SK-N-SH (cell line): Measurements from ENCODE around the gene TRPV2. TPM values are rescaled to one million over a fixed set of nuclear protein-coding genes. Genes with fewer than 3 reads are reported as not detected.
A peak's percentile ranks its signal among the peaks of the same experiment; 100 is the strongest.
"Not testable (repeated sequence)": the region's sequence is repeated elsewhere in the genome, so short reads cannot be mapped to it uniquely, and the experiment has no call there.

Source experiments
- CTCF ChIA-PET: fragments of 300-600, 350-600 bp; formaldehyde crosslinking; extraction: SDS; loops from one replicate; lab custom pipeline; 2021; lab: Yijun Ruan, JAX
- POLR2A ChIA-PET: fragments of 350-600 bp; sonication (Branson Sonifier 250); formaldehyde crosslinking; extraction: SDS; loops from one replicate; lab custom pipeline; 2020; ENCODE audit warnings: antibody characterized with exemption, inconsistent platforms; lab: Yijun Ruan, JAX
- DNase-seq: peaks from one replicate; pipeline ENCODE4 v3.0.0; 2012
- H2AFZ ChIP-seq: fragments of 200-600 bp; sonication (generic); 2 replicates; pipeline ENCODE4 v1.8.1; 2016; ENCODE audit warnings: antibody characterized with exemption, mild to moderate bottlenecking, low read depth
- H3F3A ChIP-seq: fragments of 200-600 bp; sonication (generic); replicated peaks from 2 replicates; pipeline ENCODE3; 2016; ENCODE audit warnings: antibody characterized with exemption, mild to moderate bottlenecking; ENCODE audit not compliant: insufficient read depth
- H3K27ac ChIP-seq, 2 experiments: fragments of 200-500 bp in 1 of 2; fragments of 200-600 bp in 1 of 2; sonication (Bioruptor generic) in 1 of 2; sonication (generic), shearing (Covaris generic) in 1 of 2; 2 replicates each; pipeline versions ENCODE4 v1.5.1 to v1.6.1; 2014 to 2016; ENCODE audit warnings: low read depth in 2 of 2, inconsistent platforms in 1 of 2, low read length in 1 of 2, mild to moderate bottlenecking in 1 of 2, mixed read lengths in 1 of 2
- H3K27me3 ChIP-seq: fragments of 200-600 bp; sonication (generic), shearing (Covaris generic); 2 replicates; pipeline ENCODE4 v1.6.1; 2016; ENCODE audit warnings: mixed run types; ENCODE audit not compliant: insufficient read depth
- H3K36me3 ChIP-seq, 2 experiments: fragments of 200-500 bp in 1 of 2; fragments of 200-600 bp in 1 of 2; sonication (Bioruptor generic) in 1 of 2; sonication (generic) in 1 of 2; replicated peaks in 1 of 2; 2 replicates each; pipeline versions ENCODE3 to v1.5.1; 2014 to 2016; ENCODE audit warnings: low read length in 1 of 2, mild to moderate bottlenecking in 1 of 2; ENCODE audit not compliant: insufficient read depth in 2 of 2, control insufficient read depth in 1 of 2
- H3K4me1 ChIP-seq, 2 experiments: fragments of 200-500 bp in 1 of 2; fragments of 200-600 bp in 1 of 2; sonication (Bioruptor generic) in 1 of 2; sonication (generic), shearing (Covaris generic) in 1 of 2; 2 replicates each; pipeline versions ENCODE4 v1.5.1 to v1.6.1; 2014 to 2016; ENCODE audit warnings: low read depth in 1 of 2, low read length in 1 of 2, mixed run types in 1 of 2; ENCODE audit not compliant: insufficient read depth in 2 of 2, control insufficient read depth in 1 of 2
- H3K4me2 ChIP-seq: fragments of 200-600 bp; sonication (generic), shearing (Covaris generic); 2 replicates; pipeline ENCODE4 v1.6.1; 2017; ENCODE audit warnings: mixed run types
- H3K4me3 ChIP-seq, 2 experiments: fragments of 200-500 bp in 1 of 2; fragments of 200-600 bp in 1 of 2; sonication (Bioruptor generic) in 1 of 2; sonication (generic), shearing (Covaris generic) in 1 of 2; 2 replicates each; pipeline versions ENCODE4 v1.5.1 to v1.8.1; 2014 to 2016; ENCODE audit warnings: low read depth in 2 of 2, inconsistent platforms in 1 of 2, low read length in 1 of 2, mild to moderate bottlenecking in 1 of 2, mixed read lengths in 1 of 2, moderate library complexity in 1 of 2
- H3K79me2 ChIP-seq: fragments of 200-600 bp; sonication (generic); 2 replicates; pipeline ENCODE4 v1.8.1; 2017; ENCODE audit warnings: mild to moderate bottlenecking; ENCODE audit not compliant: insufficient read depth
- H3K9ac ChIP-seq: fragments of 200-600 bp; sonication (generic); 2 replicates; pipeline ENCODE4 v1.6.1; 2017; ENCODE audit warnings: mixed run types
- H3K9me2 ChIP-seq: fragments of 200-600 bp; sonication (generic); 2 replicates; pipeline ENCODE4 v1.6.1; 2017; ENCODE audit warnings: mixed run types
- H3K9me3 ChIP-seq: fragments of 200-600 bp; sonication (generic); 2 replicates; pipeline ENCODE4 v1.6.1; 2017; ENCODE audit warnings: mixed run types, mild to moderate bottlenecking, moderate library complexity
- H4K20me1 ChIP-seq: fragments of 200-600 bp; sonication (generic); 2 replicates; pipeline ENCODE4 v1.6.1; 2017; ENCODE audit warnings: mild to moderate bottlenecking, mixed run types; ENCODE audit not compliant: insufficient read depth
- CHD2 ChIP-seq: fragments of 150-350 bp; IDR thresholded peaks from 2 replicates; pipeline ENCODE4 v1.6.1; 2018; ENCODE audit warnings: low read length; ENCODE audit not compliant: partially characterized antibody
- EZH2phosphoT487 ChIP-seq: fragments of 200-600 bp; sonication (generic); IDR thresholded peaks from 2 replicates; pipeline ENCODE4 v1.6.1; 2017; ENCODE audit warnings: low read depth, mixed run types, mild to moderate bottlenecking, antibody characterized with exemption, moderate library complexity, borderline replicate concordance
- FOSL2 ChIP-seq: IDR thresholded peaks from 2 replicates; pipeline ENCODE4 v1.4.0; 2012; ENCODE audit warnings: low read depth, mild to moderate bottlenecking, moderate library complexity, borderline replicate concordance
- FOXJ3 ChIP-seq: sonication (generic); formaldehyde crosslinking; IDR thresholded peaks from 2 replicates; pipeline ENCODE4 v1.5.1; 2020; ENCODE audit warnings: mild to moderate bottlenecking, missing genetic modification reagents
- FOXM1 ChIP-seq: IDR thresholded peaks from 2 replicates; pipeline ENCODE4 v1.4.0; 2012; ENCODE audit warnings: low read depth, mild to moderate bottlenecking
- GATA2 ChIP-seq: sonication (generic); formaldehyde crosslinking; IDR thresholded peaks from 2 replicates; pipeline ENCODE4 v1.5.0; 2020; ENCODE audit warnings: mild to moderate bottlenecking, missing genetic modification reagents
- MXI1 ChIP-seq: IDR thresholded peaks from 2 replicates; pipeline ENCODE4 v1.6.1; 2012; ENCODE audit warnings: mild to moderate bottlenecking, low read depth, low read length, improper control_type of control experiment
- NFIC ChIP-seq: IDR thresholded peaks from 2 replicates; pipeline ENCODE4 v1.4.0; 2012; ENCODE audit warnings: borderline replicate concordance
- NRF1 ChIP-seq: IDR thresholded peaks from 2 replicates; pipeline ENCODE4 v1.6.1; 2012; ENCODE audit warnings: low read depth, mild to moderate bottlenecking, low read length
- RAD21 ChIP-seq: IDR thresholded peaks from 2 replicates; pipeline ENCODE4 v1.6.1; 2012; ENCODE audit warnings: mild to moderate bottlenecking, low read length
- RFX5 ChIP-seq: IDR thresholded peaks from 2 replicates; pipeline ENCODE4 v1.6.1; 2012; ENCODE audit warnings: mild to moderate bottlenecking, improper control_type of control experiment, low read length
- SIN3A ChIP-seq: IDR thresholded peaks from 2 replicates; pipeline ENCODE4 v1.6.1; 2012; ENCODE audit warnings: low read depth, mild to moderate bottlenecking, low read length, moderate library complexity, borderline replicate concordance
- TEAD4 ChIP-seq: IDR thresholded peaks from 2 replicates; pipeline ENCODE4 v1.4.0; 2012; ENCODE audit warnings: mild to moderate bottlenecking, borderline replicate concordance; ENCODE audit not compliant: insufficient read depth
- WGBS: methylation state at CpG from one replicate; pipeline ENCODE4 v1.1.6; 2017; ENCODE audit warnings: low lambda C conversion rate; 5-methylcytosine and 5-hydroxymethylcytosine counted together
- polyA plus RNA-seq, 3 experiments: library from polyadenylated mRNA; depleted of rRNA; stranded (reverse); fragments of >200 nt; gene quantifications; 2 replicates each; pipeline ENCODE4 v1.2.3, GENCODE V29; 2012
- TF ChIP-seq, protein P1 (sequence below): IDR thresholded peaks from 2 replicates; pipeline ENCODE4 v1.4.0; 2012; ENCODE audit warnings: low read depth, borderline replicate concordance
- TF ChIP-seq, protein P2 (sequence below): fragments of 150-350 bp; IDR thresholded peaks from 2 replicates; pipeline ENCODE4 v1.6.1; 2016; ENCODE audit warnings: mild to moderate bottlenecking, low read depth, low read length

The TRPV2 gene
- polyA plus RNA-seq, 1 of the 3 experiments (the other 2 are of a cell fraction), result 11.0 TPM

DNA sequence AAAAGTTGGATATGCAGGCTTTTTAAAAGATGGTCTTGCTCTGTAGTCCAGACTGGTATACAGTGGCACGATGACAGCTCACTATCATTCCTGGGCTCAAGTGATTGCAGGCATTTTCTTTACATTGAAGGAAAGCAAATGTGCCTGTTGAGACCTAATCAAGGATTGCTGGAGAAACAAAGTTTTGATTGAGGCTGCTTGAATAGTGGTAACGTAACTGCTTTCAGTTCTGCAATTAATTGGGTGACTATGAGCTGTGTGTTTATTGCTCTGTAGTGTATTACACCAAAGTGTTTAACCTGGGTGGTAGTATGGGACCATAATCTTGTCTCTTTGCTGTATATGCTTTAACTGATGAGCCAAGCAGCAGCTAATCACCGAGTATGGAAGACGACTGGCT is 32.2 kb upstream of the TRPV2 start (continued):
- no peak for TF ChIP-seq MXI1
- no peak for TF ChIP-seq NRF1

DNA sequence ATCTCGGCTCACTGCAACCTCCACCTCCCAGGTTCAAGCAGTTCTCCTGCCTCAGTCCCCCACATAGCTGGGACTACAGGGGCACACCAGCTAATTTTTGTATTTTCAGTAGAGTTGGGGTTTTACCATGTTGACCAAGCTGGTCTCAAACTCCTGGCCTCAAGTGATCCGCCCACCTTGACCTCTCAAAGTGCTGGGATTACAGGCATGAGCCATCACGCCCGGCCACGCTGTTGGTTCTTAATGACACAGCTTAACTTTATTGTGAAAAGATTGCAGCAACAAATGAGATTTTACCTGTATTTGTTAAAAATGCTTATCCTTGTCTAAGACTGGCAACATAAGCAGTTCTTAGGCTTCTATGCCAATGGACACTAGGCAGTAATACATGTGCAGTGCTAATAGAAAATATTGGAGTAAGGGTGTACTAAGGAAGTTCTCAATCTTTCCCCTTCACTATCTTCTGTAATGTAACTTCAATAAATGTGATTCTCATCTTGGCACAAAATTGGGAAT is 31.5 kb upstream of the TRPV2 start:
- Histone ChIP-seq H3K9ac (no peak overlapping the region), H2AFZ (no peak overlapping the region), H3K4me1 (peaks cover 0 to 15% of the 10 kb centered on the region in 2 experiments; a peak in 2 of 4 replicates), H3F3A (peaks cover 41% of the 10 kb centered on the region), H3K36me3 (peaks cover 10 to 28% of the 10 kb centered on the region in 2 experiments), H3K27ac (no peak overlapping the region), H4K20me1 (peaks cover 32% of the 10 kb centered on the region), H3K4me2 (peak overlapping the region; percentile 90), H3K9me2 (no peaks in the 10 kb centered on the region), H3K27me3 (no peaks in the 10 kb centered on the region), H3K79me2 (peaks cover 31% of the 10 kb centered on the region), H3K9me3 (no peaks in the 10 kb centered on the region), H3K4me3 (0 out of 4 replicates have a peak overlapping the region, but pooled peaks of 1 of the 2 experiments have one; percentile 99)
- no peak for DNase-seq
- TF ChIP-seq FOXJ3 (CRISPR knock-in tag) (no peak), FOXM1 (no peak), RAD21 (no peak), TEAD4 (no peak)
- TF ChIP-seq, protein P1, sequence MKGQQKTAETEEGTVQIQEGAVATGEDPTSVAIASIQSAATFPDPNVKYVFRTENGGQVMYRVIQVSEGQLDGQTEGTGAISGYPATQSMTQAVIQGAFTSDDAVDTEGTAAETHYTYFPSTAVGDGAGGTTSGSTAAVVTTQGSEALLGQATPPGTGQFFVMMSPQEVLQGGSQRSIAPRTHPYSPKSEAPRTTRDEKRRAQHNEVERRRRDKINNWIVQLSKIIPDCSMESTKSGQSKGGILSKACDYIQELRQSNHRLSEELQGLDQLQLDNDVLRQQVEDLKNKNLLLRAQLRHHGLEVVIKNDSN, result no peak
- 100% methylated on average over 5 of the region's 5 CpGs for WGBS
- ChIA-PET CTCF (interaction anchor here (0.6 to 1.1 kb wide), 3 partner anchors 33 to 137 kb away, joined by 3 to 4 read pairs (median 3); no protein-coding TSS in a partner anchor), POLR2A (interaction anchor here (1.9 kb wide), 1 partner anchor 55 kb away, joined by 12 read pairs; no protein-coding TSS in a partner anchor)

GRCh38 chr17:16384557-16384956 is 30.8 kb upstream of the TRPV2 start:
- peaks cover 32% of the 10 kb centered on the region for H4K20me1 ChIP-seq
- H2AFZ ChIP-seq, result no peak overlapping the region
- TF ChIP-seq, protein P2, sequence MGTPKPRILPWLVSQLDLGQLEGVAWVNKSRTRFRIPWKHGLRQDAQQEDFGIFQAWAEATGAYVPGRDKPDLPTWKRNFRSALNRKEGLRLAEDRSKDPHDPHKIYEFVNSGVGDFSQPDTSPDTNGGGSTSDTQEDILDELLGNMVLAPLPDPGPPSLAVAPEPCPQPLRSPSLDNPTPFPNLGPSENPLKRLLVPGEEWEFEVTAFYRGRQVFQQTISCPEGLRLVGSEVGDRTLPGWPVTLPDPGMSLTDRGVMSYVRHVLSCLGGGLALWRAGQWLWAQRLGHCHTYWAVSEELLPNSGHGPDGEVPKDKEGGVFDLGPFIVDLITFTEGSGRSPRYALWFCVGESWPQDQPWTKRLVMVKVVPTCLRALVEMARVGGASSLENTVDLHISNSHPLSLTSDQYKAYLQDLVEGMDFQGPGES, result no peak
- TF ChIP-seq EZH2phosphoT487, result no peak
- TF ChIP-seq CHD2, result no peak
- no peak for TF ChIP-seq RFX5
- no peak for TF ChIP-seq NFIC
- no peak for TF ChIP-seq SIN3A
- no peak for TF ChIP-seq FOSL2
- TF ChIP-seq GATA2, result no peak
- no peak overlapping the region for H3K4me3 ChIP-seq
- H3K36me3 ChIP-seq, result peaks cover 10 to 28% of the 10 kb centered on the region in 2 experiments
- ChIA-PET POLR2A (interaction anchor here (0.9 to 1.2 kb wide), 2 partner anchors 54 to 56 kb away, joined by 4 to 5 read pairs; no protein-coding TSS in a partner anchor), CTCF (interaction anchor here (0.9 to 2.3 kb wide), 4 partner anchors 10 to 137 kb away, joined by 3 to 7 read pairs (median 3); no protein-coding TSS in a partner anchor)
- no peak overlapping the region for H3K27ac ChIP-seq
- no peak for DNase-seq
- H3K4me2 ChIP-seq, result peak overlapping the region; percentile 90; the same call in 1 of the 2 replicates
- peaks cover 0 to 15% of the 10 kb centered on the region in 2 experiments; a peak in 2 of 4 replicates for H3K4me1 ChIP-seq
- peaks cover 41% of the 10 kb centered on the region for H3F3A ChIP-seq
- H3K79me2 ChIP-seq, result peaks cover 31% of the 10 kb centered on the region
- no peaks in the 10 kb centered on the region for H3K9me2 ChIP-seq
- H3K27me3 ChIP-seq, result no peaks in the 10 kb centered on the region
- H3K9me3 ChIP-seq, result no peaks in the 10 kb centered on the region
- 89% methylated on average over 5 of the region's 5 CpGs for WGBS
- H3K9ac ChIP-seq, result no peak overlapping the region

- H3K27me3 ChIP-seq, H3K9ac ChIP-seq, H3K9me3 ChIP-seq, H3K27ac ChIP-seq, H3K9me2 ChIP-seq, DNase-seq, H2AFZ ChIP-seq: not testable (repeated sequence)
- H4K20me1 ChIP-seq, result peaks cover 32% of the 10 kb centered on the region
- H3K36me3 ChIP-seq, result peaks cover 10 to 28% of the 10 kb centered on the region in 2 experiments
- WGBS, result 61% methylated on average over 23 of the region's 23 CpGs
- H3F3A ChIP-seq, result peaks cover 41% of the 10 kb centered on the region
- ChIA-PET CTCF (interaction anchor here (0.8 to 2.3 kb wide), 8 partner anchors 11 to 146 kb away, joined by 3 to 7 read pairs (median 3); no protein-coding TSS in a partner anchor), POLR2A (interaction anchor here (1.2 kb wide), 1 partner anchor 53 kb away, joined by 5 read pairs; no protein-coding TSS in a partner anchor)
- 0 out of 2 replicates have a peak overlapping the region, but pooled peaks have one; percentile 63 for H3K4me2 ChIP-seq
- H3K79me2 ChIP-seq, result peaks cover 29% of the 10 kb centered on the region
- peaks cover 0 to 15% of the 10 kb centered on the region in 2 experiments; a peak in 2 of 4 replicates for H3K4me1 ChIP-seq
- peak overlapping the region in 1 of 2 experiments; percentile 61; a peak in 1 of 4 replicates for H3K4me3 ChIP-seq
Observed at GRCh38 chr17:16386126-16386507, 29.3 kb upstream of the TRPV2 start.
